ENCODE results near the gene ANKRD50. TPM values are rescaled to one million over a fixed set of nuclear protein-coding genes. Genes with fewer than 3 reads are reported as not detected.

Gene ANKRD50
- total and polyA plus RNA-seq, 2 of the 4 experiments (the other 2 are of a cell fraction), result 8.1 to 35.3 TPM

GRCh38 chr4:124694946-124695598 is 17.5 kb downstream of the ANKRD50 start:
- Histone ChIP-seq H3K23ac (ENCODE audit: low read depth, low read length) (no peak overlapping the region), H4K8ac (ENCODE audit: low read depth in 2 of 2, low read length in 2 of 2) (no peak overlapping the region), H3K4ac (ENCODE audit: low read depth, low read length) (no peak overlapping the region), H3K18ac (ENCODE audit: low read depth, low read length) (no peak overlapping the region), H2BK15ac (ENCODE audit: low read depth, low read length) (no peak overlapping the region), H3K27ac (ENCODE audit: insufficient read depth, low read length) (no peak overlapping the region; the same call in 1 of the 2 replicates), H2BK120ac (ENCODE audit: low read depth, low read length) (no peak overlapping the region), H3K9ac (ENCODE audit: low read depth, low read length) (no peak overlapping the region), H3K4me2 (ENCODE audit: low read depth, low read length) (no peak overlapping the region), H2AK9ac (replicated peaks; ENCODE audit: low read depth, low read length, poor library complexity) (no peak overlapping the region), H3K14ac (replicated peaks; ENCODE audit: low read depth, low read length) (no peak overlapping the region), H3K27me3 (ENCODE audit: control insufficient read depth, insufficient read depth, low read length) (no peaks in the 10 kb centered on the region), H4K5ac (ENCODE audit: low read depth, low read length) (no peak overlapping the region), H4K20me1 (ENCODE audit: insufficient read depth, low read length) (no peaks in the 10 kb centered on the region; the same call in 1 of the 2 replicates), H3K56ac (ENCODE audit: extremely low read depth, insufficient read depth, low read length) (no peak overlapping the region), H2AFZ (replicated peaks; ENCODE audit: low read length, poor library complexity) (no peak overlapping the region), H3K9me3 (ENCODE audit: control insufficient read depth, insufficient read depth, low read length) (no peaks in the 10 kb centered on the region; the same call in 1 of the 2 replicates), H2BK5ac (ENCODE audit: low read depth, low read length, poor library complexity, severe bottlenecking) (no peak overlapping the region), H3K9me1 (ENCODE audit: insufficient read depth, low read length) (no peaks in the 10 kb centered on the region), H3K36me3 (ENCODE audit: control insufficient read depth, insufficient read depth, low read length) (peaks cover 1% of the 10 kb centered on the region; the same call in 1 of the 2 replicates), H4K91ac (ENCODE audit: insufficient read depth, low read depth, low read length) (no peak overlapping the region), H2BK20ac (ENCODE audit: low read depth, low read length) (no peak overlapping the region), H3K79me1 (ENCODE audit: low read depth in 1 of 2, low read length in 2 of 2) (peaks cover 18 to 35% of the 10 kb centered on the region in 2 experiments; a peak in 3 of 4 replicates), H2AK5ac (ENCODE audit: low read depth, low read length) (no peak overlapping the region), H3K4me1 (ENCODE audit: control insufficient read depth, insufficient read depth, low read length) (no peaks in the 10 kb centered on the region), H3K4me3 (ENCODE audit: insufficient read depth, low read depth, low read length) (no peak overlapping the region)
- in situ Hi-C loops (cut with MboI; ENCODE audit: low sequenced_read_pairs), result no loop called here
- TF ChIP-seq POLR2A (IDR thresholded peaks at IDR 0.05; ENCODE audit: low read depth, low read length), result no peak
- no peak for TF ChIP-seq ELK1 (IDR thresholded peaks at IDR 0.05; ENCODE audit: borderline replicate concordance, low read depth, low read length)
- TF ChIP-seq RFX5 (IDR thresholded peaks at IDR 0.05; ENCODE audit: low read depth, low read length), result no peak
- TF ChIP-seq MXI1 (IDR thresholded peaks at IDR 0.05; ENCODE audit: borderline replicate concordance, low read depth, low read length), result no peak
- no peak for TF ChIP-seq FOS (IDR thresholded peaks at IDR 0.05; ENCODE audit: low read depth, low read length)
- TF ChIP-seq RAD21 (IDR thresholded peaks at IDR 0.05; ENCODE audit: low read length), result no peak
- TF ChIP-seq CTCF (conservative IDR thresholded peaks at IDR 0.05; ENCODE audit: low read depth, low read length), result no peak
- TF ChIP-seq CEBPB (IDR thresholded peaks at IDR 0.05; ENCODE audit: low read depth, low read length), result no peak
- TF ChIP-seq NFE2L2 (IDR thresholded peaks at IDR 0.05; ENCODE audit: low read depth, low read length), result no peak
- no peak for TF ChIP-seq SMC3 (IDR thresholded peaks at IDR 0.05; ENCODE audit: low read depth, low read length)
- TF ChIP-seq MAFK (IDR thresholded peaks at IDR 0.05; ENCODE audit: low read depth, low read length), result no peak
- DNase-seq (peak; percentile 39), ATAC-seq (ENCODE audit: low read depth) (no peak)
- CTCF ChIA-PET, result no interaction called here
- no TSS peak for BruUV-seq (replicated peaks)
- dilution Hi-C loops (cut with HindIII; ENCODE audit: low sequenced_read_pairs, unreplicated experiment), result no loop called here
- POLR2A ChIA-PET (ENCODE audit: unreplicated experiment), result no interaction called here
- WGBS, 2 experiments (ENCODE audit: extremely low coverage in 2 of 2, insufficient read length in 1 of 2), result no CpG with 5 or more reads among the region's 6 CpGs
- intact Hi-C loops (cut with micrococcal nuclease), result no loop called here

Data from IMR-90 (cell line).